Body of pancreas (tissue), 4 donors: ENCODE measurements around the gene LTBP1.

Experiments
- POLR2A ChIP-seq, 3 donors: fragments of 450-650 bp; IDR thresholded peaks; one replicate each; pipeline ENCODE4 v1.6.1; 2016; ENCODE audit warnings: antibody characterized with exemption in 3 of 3, mild to moderate bottlenecking in 2 of 3
- TF ChIP-seq, protein P1 (sequence below), 7 experiments: fragments of 450-650 bp in 4 of 7; fragments of 200-600 bp in 3 of 7; sonication (generic) in 3 of 7; IDR thresholded peaks; one replicate each; pipeline ENCODE4 v1.5.1; 2016 to 2019; ENCODE audit warnings: antibody characterized with exemption in 7 of 7

DNA sequence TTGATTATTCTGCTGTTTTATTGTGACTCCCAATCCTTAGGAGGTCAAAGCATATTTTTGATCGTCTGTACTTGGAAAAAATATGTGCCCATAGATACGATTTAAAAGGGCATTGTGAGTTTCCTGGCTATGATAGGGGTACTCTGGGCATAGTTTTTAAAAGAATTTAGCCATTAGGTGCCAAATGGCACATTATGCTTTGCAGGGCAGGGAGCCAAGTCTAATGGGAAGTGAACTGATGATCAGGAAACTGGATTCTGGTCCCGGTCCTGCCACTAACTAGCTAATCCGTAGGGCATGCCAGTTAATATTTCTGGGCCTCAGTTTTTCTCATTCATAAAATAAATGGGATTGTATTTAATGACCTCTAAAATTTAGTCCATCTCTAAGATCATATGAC lies 189.3 kb downstream of the LTBP1 start:
- TF ChIP-seq, protein P1, sequence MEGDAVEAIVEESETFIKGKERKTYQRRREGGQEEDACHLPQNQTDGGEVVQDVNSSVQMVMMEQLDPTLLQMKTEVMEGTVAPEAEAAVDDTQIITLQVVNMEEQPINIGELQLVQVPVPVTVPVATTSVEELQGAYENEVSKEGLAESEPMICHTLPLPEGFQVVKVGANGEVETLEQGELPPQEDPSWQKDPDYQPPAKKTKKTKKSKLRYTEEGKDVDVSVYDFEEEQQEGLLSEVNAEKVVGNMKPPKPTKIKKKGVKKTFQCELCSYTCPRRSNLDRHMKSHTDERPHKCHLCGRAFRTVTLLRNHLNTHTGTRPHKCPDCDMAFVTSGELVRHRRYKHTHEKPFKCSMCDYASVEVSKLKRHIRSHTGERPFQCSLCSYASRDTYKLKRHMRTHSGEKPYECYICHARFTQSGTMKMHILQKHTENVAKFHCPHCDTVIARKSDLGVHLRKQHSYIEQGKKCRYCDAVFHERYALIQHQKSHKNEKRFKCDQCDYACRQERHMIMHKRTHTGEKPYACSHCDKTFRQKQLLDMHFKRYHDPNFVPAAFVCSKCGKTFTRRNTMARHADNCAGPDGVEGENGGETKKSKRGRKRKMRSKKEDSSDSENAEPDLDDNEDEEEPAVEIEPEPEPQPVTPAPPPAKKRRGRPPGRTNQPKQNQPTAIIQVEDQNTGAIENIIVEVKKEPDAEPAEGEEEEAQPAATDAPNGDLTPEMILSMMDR (IDR thresholded peaks at IDR 0.05): no peak
- no peak for TF ChIP-seq POLR2A (IDR thresholded peaks at IDR 0.05)
